SK-N-SH (cell line): ENCODE data around the gene AGBL1. TPM values are rescaled to one million over a fixed set of nuclear protein-coding genes. Genes with fewer than 3 reads are reported as not detected.
A peak's percentile ranks its signal among the peaks of the same experiment; 100 is the strongest.

Source experiments
- CTCF ChIA-PET: fragments of 300-600, 350-600 bp; formaldehyde crosslinking; extraction: SDS; loops from one replicate; lab custom pipeline; 2021; lab: Yijun Ruan, JAX
- POLR2A ChIA-PET: fragments of 350-600 bp; sonication (Branson Sonifier 250); formaldehyde crosslinking; extraction: SDS; loops from one replicate; lab custom pipeline; 2020; ENCODE audit warnings: antibody characterized with exemption, inconsistent platforms; lab: Yijun Ruan, JAX
- DNase-seq: peaks from one replicate; pipeline ENCODE4 v3.0.0; 2012
- H2AFZ ChIP-seq: fragments of 200-600 bp; sonication (generic); 2 replicates; pipeline ENCODE4 v1.8.1; 2016; ENCODE audit warnings: antibody characterized with exemption, mild to moderate bottlenecking, low read depth
- H3F3A ChIP-seq: fragments of 200-600 bp; sonication (generic); replicated peaks from 2 replicates; pipeline ENCODE3; 2016; ENCODE audit warnings: antibody characterized with exemption, mild to moderate bottlenecking; ENCODE audit not compliant: insufficient read depth
- H3K27ac ChIP-seq, 2 experiments: fragments of 200-500 bp in 1 of 2; fragments of 200-600 bp in 1 of 2; sonication (Bioruptor generic) in 1 of 2; sonication (generic), shearing (Covaris generic) in 1 of 2; 2 replicates each; pipeline versions ENCODE4 v1.5.1 to v1.6.1; 2014 to 2016; ENCODE audit warnings: low read depth in 2 of 2, inconsistent platforms in 1 of 2, low read length in 1 of 2, mild to moderate bottlenecking in 1 of 2, mixed read lengths in 1 of 2
- H3K27me3 ChIP-seq: fragments of 200-600 bp; sonication (generic), shearing (Covaris generic); 2 replicates; pipeline ENCODE4 v1.6.1; 2016; ENCODE audit warnings: mixed run types; ENCODE audit not compliant: insufficient read depth
- H3K36me3 ChIP-seq, 2 experiments: fragments of 200-500 bp in 1 of 2; fragments of 200-600 bp in 1 of 2; sonication (Bioruptor generic) in 1 of 2; sonication (generic) in 1 of 2; replicated peaks in 1 of 2; 2 replicates each; pipeline versions ENCODE3 to v1.5.1; 2014 to 2016; ENCODE audit warnings: low read length in 1 of 2, mild to moderate bottlenecking in 1 of 2; ENCODE audit not compliant: insufficient read depth in 2 of 2, control insufficient read depth in 1 of 2
- H3K4me1 ChIP-seq, 2 experiments: fragments of 200-500 bp in 1 of 2; fragments of 200-600 bp in 1 of 2; sonication (Bioruptor generic) in 1 of 2; sonication (generic), shearing (Covaris generic) in 1 of 2; 2 replicates each; pipeline versions ENCODE4 v1.5.1 to v1.6.1; 2014 to 2016; ENCODE audit warnings: low read depth in 1 of 2, low read length in 1 of 2, mixed run types in 1 of 2; ENCODE audit not compliant: insufficient read depth in 2 of 2, control insufficient read depth in 1 of 2
- H3K4me2 ChIP-seq: fragments of 200-600 bp; sonication (generic), shearing (Covaris generic); 2 replicates; pipeline ENCODE4 v1.6.1; 2017; ENCODE audit warnings: mixed run types
- H3K4me3 ChIP-seq, 2 experiments: fragments of 200-500 bp in 1 of 2; fragments of 200-600 bp in 1 of 2; sonication (Bioruptor generic) in 1 of 2; sonication (generic), shearing (Covaris generic) in 1 of 2; 2 replicates each; pipeline versions ENCODE4 v1.5.1 to v1.8.1; 2014 to 2016; ENCODE audit warnings: low read depth in 2 of 2, inconsistent platforms in 1 of 2, low read length in 1 of 2, mild to moderate bottlenecking in 1 of 2, mixed read lengths in 1 of 2, moderate library complexity in 1 of 2
- H3K79me2 ChIP-seq: fragments of 200-600 bp; sonication (generic); 2 replicates; pipeline ENCODE4 v1.8.1; 2017; ENCODE audit warnings: mild to moderate bottlenecking; ENCODE audit not compliant: insufficient read depth
- H3K9ac ChIP-seq: fragments of 200-600 bp; sonication (generic); 2 replicates; pipeline ENCODE4 v1.6.1; 2017; ENCODE audit warnings: mixed run types
- H3K9me2 ChIP-seq: fragments of 200-600 bp; sonication (generic); 2 replicates; pipeline ENCODE4 v1.6.1; 2017; ENCODE audit warnings: mixed run types
- H3K9me3 ChIP-seq: fragments of 200-600 bp; sonication (generic); 2 replicates; pipeline ENCODE4 v1.6.1; 2017; ENCODE audit warnings: mixed run types, mild to moderate bottlenecking, moderate library complexity
- H4K20me1 ChIP-seq: fragments of 200-600 bp; sonication (generic); 2 replicates; pipeline ENCODE4 v1.6.1; 2017; ENCODE audit warnings: mild to moderate bottlenecking, mixed run types; ENCODE audit not compliant: insufficient read depth
- CHD2 ChIP-seq: fragments of 150-350 bp; IDR thresholded peaks from 2 replicates; pipeline ENCODE4 v1.6.1; 2018; ENCODE audit warnings: low read length; ENCODE audit not compliant: partially characterized antibody
- ELF1 ChIP-seq: IDR thresholded peaks from 2 replicates; pipeline ENCODE4 v1.4.0; 2012
- EP300 ChIP-seq, 2 experiments: IDR thresholded peaks; 2 replicates each; pipeline versions ENCODE4 v1.4.0 to v1.6.1; 2012; ENCODE audit warnings: borderline replicate concordance in 1 of 2, low read depth in 1 of 2, low read length in 1 of 2
- FOSL2 ChIP-seq: IDR thresholded peaks from 2 replicates; pipeline ENCODE4 v1.4.0; 2012; ENCODE audit warnings: low read depth, mild to moderate bottlenecking, moderate library complexity, borderline replicate concordance
- FOXM1 ChIP-seq: IDR thresholded peaks from 2 replicates; pipeline ENCODE4 v1.4.0; 2012; ENCODE audit warnings: low read depth, mild to moderate bottlenecking
- GATA2 ChIP-seq: sonication (generic); formaldehyde crosslinking; IDR thresholded peaks from 2 replicates; pipeline ENCODE4 v1.5.0; 2020; ENCODE audit warnings: mild to moderate bottlenecking, missing genetic modification reagents
- JUND ChIP-seq: IDR thresholded peaks from 2 replicates; pipeline ENCODE4 v1.4.0; 2012
- MAX ChIP-seq: IDR thresholded peaks from 2 replicates; pipeline ENCODE4 v1.4.0; 2012; ENCODE audit warnings: low read depth
- MEF2A ChIP-seq: IDR thresholded peaks from 2 replicates; pipeline ENCODE4 v1.4.0; 2012; ENCODE audit warnings: low read depth, borderline replicate concordance
- MXI1 ChIP-seq: IDR thresholded peaks from 2 replicates; pipeline ENCODE4 v1.6.1; 2012; ENCODE audit warnings: mild to moderate bottlenecking, low read depth, low read length, improper control_type of control experiment
- NFIC ChIP-seq: IDR thresholded peaks from 2 replicates; pipeline ENCODE4 v1.4.0; 2012; ENCODE audit warnings: borderline replicate concordance
- POLR2AphosphoS5 ChIP-seq: IDR thresholded peaks from 2 replicates; pipeline ENCODE4 v1.6.1; 2012; ENCODE audit warnings: low read depth, low read length
- REST ChIP-seq: IDR thresholded peaks from 2 replicates; pipeline ENCODE4 v1.6.1; 2012; ENCODE audit warnings: mild to moderate bottlenecking, low read depth, low read length, moderate library complexity
- RFX5 ChIP-seq: IDR thresholded peaks from 2 replicates; pipeline ENCODE4 v1.6.1; 2012; ENCODE audit warnings: mild to moderate bottlenecking, improper control_type of control experiment, low read length
- RXRA ChIP-seq: IDR thresholded peaks from 2 replicates; pipeline ENCODE4 v1.4.0; 2012; ENCODE audit warnings: low read depth, mild to moderate bottlenecking, borderline replicate concordance
- SIN3A ChIP-seq: IDR thresholded peaks from 2 replicates; pipeline ENCODE4 v1.6.1; 2012; ENCODE audit warnings: low read depth, mild to moderate bottlenecking, low read length, moderate library complexity, borderline replicate concordance
- SMC3 ChIP-seq: IDR thresholded peaks from 2 replicates; pipeline ENCODE4 v1.6.1; 2012; ENCODE audit warnings: low read depth, low read length, improper control_type of control experiment
- TAF1 ChIP-seq: IDR thresholded peaks from 2 replicates; pipeline ENCODE4 v1.6.1; 2012; ENCODE audit warnings: low read depth, mild to moderate bottlenecking, low read length, moderate library complexity, borderline replicate concordance
- TCF12 ChIP-seq: IDR thresholded peaks from 2 replicates; pipeline ENCODE4 v1.4.0; 2012
- TEAD4 ChIP-seq: IDR thresholded peaks from 2 replicates; pipeline ENCODE4 v1.4.0; 2012; ENCODE audit warnings: mild to moderate bottlenecking, borderline replicate concordance; ENCODE audit not compliant: insufficient read depth
- WGBS: methylation state at CpG from one replicate; pipeline ENCODE4 v1.1.6; 2017; ENCODE audit warnings: low lambda C conversion rate; 5-methylcytosine and 5-hydroxymethylcytosine counted together
- polyA plus RNA-seq, 3 experiments: library from polyadenylated mRNA; depleted of rRNA; stranded (reverse); fragments of >200 nt; gene quantifications; 2 replicates each; pipeline ENCODE4 v1.2.3, GENCODE V29; 2012
- TF ChIP-seq, protein P1 (sequence below): fragments of 150-350 bp; IDR thresholded peaks from 2 replicates; pipeline ENCODE4 v1.6.1; 2017; ENCODE audit warnings: antibody characterized with exemption, low read length, low read depth, borderline replicate concordance
- TF ChIP-seq, protein P2 (sequence below): IDR thresholded peaks from 2 replicates; pipeline ENCODE4 v1.4.0; 2012; ENCODE audit warnings: low read depth, borderline replicate concordance
- TF ChIP-seq, protein P3 (sequence below): IDR thresholded peaks from 2 replicates; pipeline ENCODE4; 2012
- TF ChIP-seq, protein P4 (sequence below): fragments of 150-350 bp; IDR thresholded peaks from 2 replicates; pipeline ENCODE4 v1.6.1; 2016; ENCODE audit warnings: mild to moderate bottlenecking, low read depth, low read length

AGBL1 gene
- polyA plus RNA-seq, 1 of the 3 experiments (the other 2 are of a cell fraction): not detected

GRCh38 chr15:86164232-86164898 lies 84.7 kb downstream of the AGBL1 start:
- Histone ChIP-seq H3K27me3 (no peaks in the 10 kb centered on the region), H3K4me2 (peak overlapping the region; percentile 70), H3K4me1 (peaks cover 7 to 27% of the 10 kb centered on the region in 2 experiments), H3K79me2 (no peaks in the 10 kb centered on the region), H4K20me1 (no peaks in the 10 kb centered on the region), H3F3A (peaks cover 39% of the 10 kb centered on the region), H3K9me2 (no peaks in the 10 kb centered on the region), H3K36me3 (no peaks in the 10 kb centered on the region), H3K4me3 (no peak overlapping the region), H3K9me3 (no peaks in the 10 kb centered on the region), H3K27ac (peak overlapping the region; percentile 63 to 99), H2AFZ (no peak overlapping the region; the same call in 1 of the 2 replicates), H3K9ac (peak overlapping the region; percentile 55; the same call in 1 of the 2 replicates)
- POLR2A ChIA-PET: no interaction called here
- CTCF ChIA-PET: interaction anchor here (0.9 kb wide), 1 partner anchor 90 kb away, joined by 3 read pairs; no protein-coding TSS in a partner anchor
- whole genome bisulfite sequencing: 28% methylated on average over 8 of the region's 8 CpGs
- no peak for DNase-seq
- peak; percentile 86; the same call in 1 of the 2 replicates for TF ChIP-seq MEF2A
- TF ChIP-seq SIN3A: 0 out of 2 replicates have a peak, but pooled peaks have one; percentile 74
- TF ChIP-seq REST: peak; percentile 73; the same call in 1 of the 2 replicates
- TF ChIP-seq, protein P1, sequence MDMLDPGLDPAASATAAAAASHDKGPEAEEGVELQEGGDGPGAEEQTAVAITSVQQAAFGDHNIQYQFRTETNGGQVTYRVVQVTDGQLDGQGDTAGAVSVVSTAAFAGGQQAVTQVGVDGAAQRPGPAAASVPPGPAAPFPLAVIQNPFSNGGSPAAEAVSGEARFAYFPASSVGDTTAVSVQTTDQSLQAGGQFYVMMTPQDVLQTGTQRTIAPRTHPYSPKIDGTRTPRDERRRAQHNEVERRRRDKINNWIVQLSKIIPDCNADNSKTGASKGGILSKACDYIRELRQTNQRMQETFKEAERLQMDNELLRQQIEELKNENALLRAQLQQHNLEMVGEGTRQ: no peak
- TF ChIP-seq TAF1: peak; percentile 33; the same call in 1 of the 2 replicates
- TF ChIP-seq SMC3: no peak
- no peak for TF ChIP-seq CHD2
- TF ChIP-seq, protein P2, sequence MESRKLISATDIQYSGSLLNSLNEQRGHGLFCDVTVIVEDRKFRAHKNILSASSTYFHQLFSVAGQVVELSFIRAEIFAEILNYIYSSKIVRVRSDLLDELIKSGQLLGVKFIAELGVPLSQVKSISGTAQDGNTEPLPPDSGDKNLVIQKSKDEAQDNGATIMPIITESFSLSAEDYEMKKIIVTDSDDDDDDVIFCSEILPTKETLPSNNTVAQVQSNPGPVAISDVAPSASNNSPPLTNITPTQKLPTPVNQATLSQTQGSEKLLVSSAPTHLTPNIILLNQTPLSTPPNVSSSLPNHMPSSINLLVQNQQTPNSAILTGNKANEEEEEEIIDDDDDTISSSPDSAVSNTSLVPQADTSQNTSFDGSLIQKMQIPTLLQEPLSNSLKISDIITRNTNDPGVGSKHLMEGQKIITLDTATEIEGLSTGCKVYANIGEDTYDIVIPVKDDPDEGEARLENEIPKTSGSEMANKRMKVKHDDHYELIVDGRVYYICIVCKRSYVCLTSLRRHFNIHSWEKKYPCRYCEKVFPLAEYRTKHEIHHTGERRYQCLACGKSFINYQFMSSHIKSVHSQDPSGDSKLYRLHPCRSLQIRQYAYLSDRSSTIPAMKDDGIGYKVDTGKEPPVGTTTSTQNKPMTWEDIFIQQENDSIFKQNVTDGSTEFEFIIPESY: peak; percentile 83
- no peak for TF ChIP-seq RFX5
- peak; percentile 92 for TF ChIP-seq POLR2AphosphoS5
- TF ChIP-seq EP300 (IDR thresholded peaks at IDR 0.05; ENCODE audit: borderline replicate concordance in 1 of 2, low read depth in 1 of 2, low read length in 1 of 2): peak; percentile 68 to 99
- peak; percentile 90 for TF ChIP-seq NFIC
- peak; percentile 97 for TF ChIP-seq FOSL2
- TF ChIP-seq JUND: peak; percentile 99
- peak; percentile 72; the same call in 1 of the 2 replicates for TF ChIP-seq TEAD4
- TF ChIP-seq GATA2 (CRISPR knock-in tag): no peak
- TF ChIP-seq RXRA: peak; percentile 96
- TF ChIP-seq, protein P3, sequence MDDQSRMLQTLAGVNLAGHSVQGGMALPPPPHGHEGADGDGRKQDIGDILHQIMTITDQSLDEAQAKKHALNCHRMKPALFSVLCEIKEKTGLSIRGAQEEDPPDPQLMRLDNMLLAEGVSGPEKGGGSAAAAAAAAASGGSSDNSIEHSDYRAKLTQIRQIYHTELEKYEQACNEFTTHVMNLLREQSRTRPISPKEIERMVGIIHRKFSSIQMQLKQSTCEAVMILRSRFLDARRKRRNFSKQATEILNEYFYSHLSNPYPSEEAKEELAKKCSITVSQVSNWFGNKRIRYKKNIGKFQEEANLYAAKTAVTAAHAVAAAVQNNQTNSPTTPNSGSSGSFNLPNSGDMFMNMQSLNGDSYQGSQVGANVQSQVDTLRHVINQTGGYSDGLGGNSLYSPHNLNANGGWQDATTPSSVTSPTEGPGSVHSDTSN: peak; percentile 99
- TF ChIP-seq MXI1: no peak
- TF ChIP-seq MAX: peak; percentile 86
- peak; percentile 90 for TF ChIP-seq FOXM1
- no peak for TF ChIP-seq ELF1
- peak; percentile 99 for TF ChIP-seq TCF12
- TF ChIP-seq, protein P4, sequence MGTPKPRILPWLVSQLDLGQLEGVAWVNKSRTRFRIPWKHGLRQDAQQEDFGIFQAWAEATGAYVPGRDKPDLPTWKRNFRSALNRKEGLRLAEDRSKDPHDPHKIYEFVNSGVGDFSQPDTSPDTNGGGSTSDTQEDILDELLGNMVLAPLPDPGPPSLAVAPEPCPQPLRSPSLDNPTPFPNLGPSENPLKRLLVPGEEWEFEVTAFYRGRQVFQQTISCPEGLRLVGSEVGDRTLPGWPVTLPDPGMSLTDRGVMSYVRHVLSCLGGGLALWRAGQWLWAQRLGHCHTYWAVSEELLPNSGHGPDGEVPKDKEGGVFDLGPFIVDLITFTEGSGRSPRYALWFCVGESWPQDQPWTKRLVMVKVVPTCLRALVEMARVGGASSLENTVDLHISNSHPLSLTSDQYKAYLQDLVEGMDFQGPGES: no peak
